Fibroblast of lung (primary cell): ENCODE measurements around the gene LPXN. TPM values are rescaled to one million over a fixed set of nuclear protein-coding genes. Genes with fewer than 3 reads are reported as not detected.

Source experiments
- DNase-seq, 2 donors: peaks; one replicate each; pipeline versions ENCODE4 v3.0.0 to v3.0.0-alpha.2; 2010; ENCODE audit warnings: low read depth in 2 of 2
- H2AFZ ChIP-seq: 2 replicates; pipeline ENCODE4 v1.5.1; 2012; ENCODE audit warnings: low read length, control low read depth, inconsistent platforms
- H3K27ac ChIP-seq: 2 replicates; pipeline ENCODE4 v1.5.1; 2011; ENCODE audit warnings: low read length, control low read depth; ENCODE audit not compliant: insufficient read depth
- H3K27me3 ChIP-seq: 2 replicates; pipeline ENCODE4 v1.5.1; 2011; ENCODE audit warnings: mild to moderate bottlenecking, low read length; ENCODE audit not compliant: control insufficient read depth, insufficient read depth
- H3K36me3 ChIP-seq: 2 replicates; pipeline ENCODE4 v1.5.1; 2011; ENCODE audit warnings: low read length; ENCODE audit not compliant: control insufficient read depth, insufficient read depth
- H3K4me1 ChIP-seq: 2 replicates; pipeline ENCODE4 v1.5.1; 2011; ENCODE audit warnings: low read length; ENCODE audit not compliant: control insufficient read depth, insufficient read depth; ENCODE audit errors: extremely low read depth
- H3K4me2 ChIP-seq: 2 replicates; pipeline ENCODE4 v1.5.1; 2011; ENCODE audit warnings: low read length, control low read depth; ENCODE audit not compliant: insufficient read depth; ENCODE audit errors: extremely low read depth
- H3K4me3 ChIP-seq, 4 experiments: fragments of 200-600 bp in 1 of 4; sonication (generic) in 1 of 4; replicated peaks in 1 of 4; 2 replicates each; pipeline ENCODE4 v1.5.1; 2011 to 2016; ENCODE audit warnings: low read length in 4 of 4, low read depth in 3 of 4, mild to moderate bottlenecking in 3 of 4, control low read depth in 2 of 4, inconsistent platforms in 1 of 4, mixed read lengths in 1 of 4; ENCODE audit not compliant: insufficient read depth in 1 of 4; ENCODE audit errors: control extremely low read depth in 1 of 4
- H3K79me2 ChIP-seq: 2 replicates; pipeline ENCODE4 v1.5.1; 2012; ENCODE audit warnings: mild to moderate bottlenecking, low read length, inconsistent platforms; ENCODE audit not compliant: control insufficient read depth, insufficient read depth
- H3K9ac ChIP-seq: 2 replicates; pipeline ENCODE4 v1.5.1; 2011; ENCODE audit warnings: mild to moderate bottlenecking, low read length, control low read depth; ENCODE audit not compliant: insufficient read depth
- H3K9me3 ChIP-seq: 2 replicates; pipeline ENCODE4 v1.5.1; 2012; ENCODE audit warnings: low read depth, low read length; ENCODE audit not compliant: control insufficient read depth, insufficient read depth
- H4K20me1 ChIP-seq: 2 replicates; pipeline ENCODE4 v1.5.1; 2011; ENCODE audit warnings: low read length; ENCODE audit not compliant: control insufficient read depth, insufficient read depth; ENCODE audit errors: extremely low read depth
- EZH2 ChIP-seq: IDR thresholded peaks from 2 replicates; pipeline ENCODE4 v1.5.1; 2012; ENCODE audit warnings: low read length, control low read depth, mild to moderate bottlenecking; ENCODE audit errors: missing control alignments
- polyA plus RNA-seq, 2 donors: library from polyadenylated mRNA; depleted of rRNA in 1 of 2; stranded (reverse) in 1 of 2; unstranded in 1 of 2; fragments of >200 nt; gene quantifications; 2 replicates each; pipeline ENCODE4 v1.2.1, GENCODE V29; 2011 to 2012; ENCODE audit warnings: missing spikeins in 1 of 2
- total RNA-seq: library from RNA; depleted of rRNA; stranded (reverse); fragments of >200 nt; gene quantifications from 2 replicates; pipeline ENCODE4 v1.2.1, GENCODE V29; 2014
- TF ChIP-seq, protein P1 (sequence below), 2 donors: IDR thresholded peaks in 1 of 2; conservative IDR thresholded peaks in 1 of 2; 1 replicate in 1 of 2; 2 replicates in 1 of 2; pipeline ENCODE4 v1.5.1; 2011 to 2012; ENCODE audit warnings: low read length in 2 of 2, control low read depth in 1 of 2, inconsistent platforms in 1 of 2, low read depth in 1 of 2, mild to moderate bottlenecking in 1 of 2

The LPXN gene
- total and polyA plus RNA-seq, 2 donors (not counting 1 experiment from before 2014, with no cell fraction given): 8.6 to 9.2 TPM

DNA sequence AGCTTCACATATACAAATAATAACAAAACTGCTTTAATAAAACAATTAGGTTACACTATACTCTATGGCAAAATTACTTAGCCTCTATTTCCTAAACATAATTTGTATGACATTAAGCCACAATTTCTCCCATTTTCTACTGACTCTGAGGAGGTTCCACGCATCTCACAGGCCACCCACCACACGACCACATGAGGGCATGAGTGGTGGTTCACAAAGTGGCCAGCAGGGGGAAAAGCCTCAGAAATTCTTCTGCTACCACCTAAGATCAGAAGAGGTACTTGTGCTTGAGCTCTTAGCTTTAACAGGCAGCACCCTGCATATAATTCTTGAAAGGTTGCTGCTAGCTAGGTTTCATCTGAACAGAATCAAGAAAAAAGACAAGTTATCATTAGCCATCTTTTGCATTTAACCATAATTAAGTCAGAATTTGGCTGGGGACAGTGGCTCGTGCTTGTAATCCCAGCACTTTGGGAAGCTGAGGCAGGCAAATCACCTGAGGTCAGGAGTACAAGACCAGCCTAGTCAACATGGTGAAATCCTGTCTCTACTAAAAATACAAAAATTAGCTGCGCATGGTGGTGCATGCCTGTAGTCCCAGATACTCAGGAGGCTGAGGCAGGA lies 7.7 kb downstream of the LPXN start:
- Histone ChIP-seq H3K4me3 (no peak overlapping the region), H3K27ac (no peak overlapping the region), H3K4me2 (no peak overlapping the region), H3K4me1 (no peaks in the 10 kb centered on the region), H3K9ac (no peak overlapping the region), H3K9me3 (no peaks in the 10 kb centered on the region), H3K36me3 (no peaks in the 10 kb centered on the region), H3K27me3 (no peaks in the 10 kb centered on the region), H3K79me2 (peaks cover 2% of the 10 kb centered on the region), H4K20me1 (no peaks in the 10 kb centered on the region), H2AFZ (no peak overlapping the region)
- peak; percentile 49 to 58 for DNase-seq
- no peak for TF ChIP-seq EZH2
- TF ChIP-seq, protein P1, sequence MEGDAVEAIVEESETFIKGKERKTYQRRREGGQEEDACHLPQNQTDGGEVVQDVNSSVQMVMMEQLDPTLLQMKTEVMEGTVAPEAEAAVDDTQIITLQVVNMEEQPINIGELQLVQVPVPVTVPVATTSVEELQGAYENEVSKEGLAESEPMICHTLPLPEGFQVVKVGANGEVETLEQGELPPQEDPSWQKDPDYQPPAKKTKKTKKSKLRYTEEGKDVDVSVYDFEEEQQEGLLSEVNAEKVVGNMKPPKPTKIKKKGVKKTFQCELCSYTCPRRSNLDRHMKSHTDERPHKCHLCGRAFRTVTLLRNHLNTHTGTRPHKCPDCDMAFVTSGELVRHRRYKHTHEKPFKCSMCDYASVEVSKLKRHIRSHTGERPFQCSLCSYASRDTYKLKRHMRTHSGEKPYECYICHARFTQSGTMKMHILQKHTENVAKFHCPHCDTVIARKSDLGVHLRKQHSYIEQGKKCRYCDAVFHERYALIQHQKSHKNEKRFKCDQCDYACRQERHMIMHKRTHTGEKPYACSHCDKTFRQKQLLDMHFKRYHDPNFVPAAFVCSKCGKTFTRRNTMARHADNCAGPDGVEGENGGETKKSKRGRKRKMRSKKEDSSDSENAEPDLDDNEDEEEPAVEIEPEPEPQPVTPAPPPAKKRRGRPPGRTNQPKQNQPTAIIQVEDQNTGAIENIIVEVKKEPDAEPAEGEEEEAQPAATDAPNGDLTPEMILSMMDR (conservative IDR thresholded peaks at IDR 0.05 in 1 of 2, IDR thresholded peaks at IDR 0.05 in 1 of 2; ENCODE audit: low read depth in 1 of 2, low read length in 2 of 2): peak; percentile 78 to 86

DNA sequence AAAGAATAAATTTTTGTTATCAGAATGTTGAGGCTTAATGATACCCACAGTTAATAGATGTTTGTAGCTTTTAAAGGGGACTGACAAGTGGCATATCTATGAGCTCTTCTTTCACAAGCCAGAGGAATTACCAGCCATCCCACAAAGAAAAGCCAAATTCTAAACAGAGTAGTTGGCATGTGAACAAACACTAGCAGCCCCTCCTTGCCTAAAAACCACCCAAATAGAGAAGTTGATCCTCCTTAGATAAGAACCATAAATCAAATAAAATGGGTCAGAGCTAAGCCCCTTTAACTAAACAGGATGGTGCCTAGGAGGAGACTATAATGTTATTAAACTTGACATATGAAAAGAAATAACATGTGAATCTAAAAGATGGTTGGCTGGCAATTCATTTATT lies 11.4 kb downstream of the LPXN start:
- Histone ChIP-seq H2AFZ (no peak overlapping the region), H3K4me1 (no peaks in the 10 kb centered on the region), H3K4me3 (no peak overlapping the region), H3K27ac (no peak overlapping the region), H3K27me3 (no peaks in the 10 kb centered on the region), H3K9me3 (no peaks in the 10 kb centered on the region), H3K4me2 (no peak overlapping the region), H3K79me2 (no peaks in the 10 kb centered on the region), H3K9ac (no peak overlapping the region), H3K36me3 (no peaks in the 10 kb centered on the region), H4K20me1 (no peaks in the 10 kb centered on the region)
- DNase-seq: no peak
- TF ChIP-seq, protein P1 (conservative IDR thresholded peaks at IDR 0.05 in 1 of 2, IDR thresholded peaks at IDR 0.05 in 1 of 2; ENCODE audit: low read depth in 1 of 2, low read length in 2 of 2): no peak
- TF ChIP-seq EZH2: no peak

DNA sequence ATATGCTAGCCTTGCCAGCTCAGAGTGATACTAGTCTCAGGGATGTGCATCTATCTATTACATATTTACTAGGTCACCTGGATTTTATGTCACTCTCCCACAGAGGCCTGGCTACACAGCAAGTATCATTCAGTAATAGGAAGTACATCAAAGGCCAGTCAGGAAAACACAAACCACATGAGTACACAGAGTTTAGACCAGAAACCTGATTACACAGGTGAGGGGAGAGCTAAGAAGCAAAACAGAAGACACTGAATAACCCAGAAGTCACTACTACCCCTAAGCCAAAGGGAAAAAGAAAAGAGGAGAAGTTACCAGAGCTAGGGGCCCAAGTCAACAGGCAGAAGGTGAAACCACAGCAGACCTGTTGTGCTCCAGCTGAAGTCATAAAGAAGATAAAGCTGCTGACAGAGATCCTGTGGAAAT lies 13.3 kb downstream of the LPXN start:
- no peak for TF ChIP-seq EZH2
- TF ChIP-seq, protein P1 (conservative IDR thresholded peaks at IDR 0.05 in 1 of 2, IDR thresholded peaks at IDR 0.05 in 1 of 2; ENCODE audit: low read depth in 1 of 2, low read length in 2 of 2): no peak
- no peak overlapping the region for H3K9ac ChIP-seq
- H3K79me2 ChIP-seq: no peaks in the 10 kb centered on the region

More for the DNA sequence above, 13.3 kb downstream of the LPXN start:
- Histone ChIP-seq H3K4me2 (no peak overlapping the region), H3K27ac (no peak overlapping the region), H3K27me3 (no peaks in the 10 kb centered on the region), H4K20me1 (no peaks in the 10 kb centered on the region), H3K9me3 (no peaks in the 10 kb centered on the region), H3K4me1 (no peaks in the 10 kb centered on the region), H3K36me3 (no peaks in the 10 kb centered on the region), H3K4me3 (no peak overlapping the region), H2AFZ (no peak overlapping the region)
- no peak for DNase-seq
